K562 (cell line): ENCODE data around the gene NMT1. TPM values are rescaled to one million over a fixed set of nuclear protein-coding genes. Genes with fewer than 3 reads are reported as not detected.

Experiments used
- BCOR ChIP-seq: fragments of 450-650 bp; IDR thresholded peaks from 2 replicates; pipeline ENCODE4 v1.6.1; 2016
- BHLHE40 ChIP-seq: IDR thresholded peaks from 2 replicates; pipeline ENCODE4 v1.6.1; 2011; ENCODE audit warnings: low read length, improper control_type of control experiment
- CSDE1 ChIP-seq, 2 experiments: fragments of 450-650 bp; IDR thresholded peaks; 2 replicates each; pipeline ENCODE4 v1.6.1; 2016; ENCODE audit warnings: mild to moderate bottlenecking in 1 of 2
- ESRRA ChIP-seq: fragments of 450-650 bp; IDR thresholded peaks from 2 replicates; pipeline ENCODE4 v1.6.1; 2014; ENCODE audit warnings: low read depth, mild to moderate bottlenecking, moderate library complexity, borderline replicate concordance
- ETV6 ChIP-seq, 3 experiments: fragments of 150-350 bp in 1 of 3; sonication (generic) in 1 of 3; formaldehyde crosslinking in 1 of 3; IDR thresholded peaks; 2 replicates each; pipeline versions ENCODE4 v1.6.1 to v1.8.0; 2014 to 2022; ENCODE audit warnings: borderline replicate concordance in 2 of 3, low read depth in 2 of 3, antibody characterized with exemption in 1 of 3, low read length in 1 of 3, mild to moderate bottlenecking in 1 of 3, missing genetic modification reagents in 1 of 3
- NFIX ChIP-seq: fragments of 250-450 bp; sonication (Bioruptor Pico); IDR thresholded peaks from 2 replicates; pipeline ENCODE4 v1.4.0; 2020; ENCODE audit warnings: low read depth, mild to moderate bottlenecking, moderate library complexity
- SAFB2 ChIP-seq: fragments of 200-400 bp; formaldehyde crosslinking; IDR thresholded peaks from 2 replicates; pipeline ENCODE4 v1.6.1; 2018; ENCODE audit warnings: borderline replicate concordance, low read length, low read depth, moderate library complexity; ENCODE audit not compliant: severe bottlenecking
- TEAD4 ChIP-seq, 2 experiments: sonication (generic) in 1 of 2; formaldehyde crosslinking in 1 of 2; IDR thresholded peaks; 2 replicates each; pipeline versions ENCODE4 v1.6.1 to v1.8.0; 2012 to 2022; ENCODE audit warnings: borderline replicate concordance in 1 of 2, inconsistent platforms in 1 of 2, low read length in 1 of 2, mild to moderate bottlenecking in 1 of 2, missing genetic modification reagents in 1 of 2
- ZNF224 ChIP-seq: sonication (generic); formaldehyde crosslinking; IDR thresholded peaks from 2 replicates; pipeline ENCODE4 v1.8.0; 2022; ENCODE audit warnings: mild to moderate bottlenecking, missing genetic modification reagents
- ZNF561 ChIP-seq: fragments of 450-650 bp; formaldehyde crosslinking; conservative IDR thresholded peaks from 2 replicates; pipeline ENCODE4 v1.4.0; 2020; ENCODE audit warnings: mild to moderate bottlenecking, moderate library complexity
- ZNF830 ChIP-seq: fragments of 250-450 bp; sonication (Bioruptor Pico); IDR thresholded peaks from 2 replicates; pipeline ENCODE4 v1.5.0; 2021; ENCODE audit warnings: mild to moderate bottlenecking
- ZSCAN29 ChIP-seq: fragments of 450-650 bp; IDR thresholded peaks from 2 replicates; pipeline ENCODE4 v1.6.1; 2017
- polyA plus RNA-seq, 8 experiments: library from polyadenylated mRNA; depleted of rRNA in 4 of 8; stranded (reverse) in 5 of 8; unstranded in 3 of 8; fragments of >200 nt; fragmentation: Nextera tagmentation in 2 of 8; fragmentation: Illumina TruSeq in 1 of 8; extraction: Ambion mirVana in 2 of 8; extraction: Trizol in 1 of 8; gene quantifications; 2 replicates each; pipeline versions ENCODE4 v1.2.1 to v1.2.3, GENCODE V29; 2011 to 2014; ENCODE audit warnings: inconsistent platforms in 1 of 8, missing spikeins in 1 of 8
- total RNA-seq, 7 experiments: library from RNA; depleted of rRNA in 6 of 7; stranded (reverse); fragments of >200 nt in 6 of 7; fragmentation: Illumina TruSeq in 2 of 7; extraction: Trizol in 2 of 7; gene quantifications; 2 replicates each; pipeline versions ENCODE4 v1.2.1 to v1.2.3, GENCODE V29; 2011 to 2021; ENCODE audit warnings: low replicate concordance in 1 of 7
- TF ChIP-seq, protein P1 (sequence below): IDR thresholded peaks from 2 replicates; pipeline ENCODE4 v1.6.1; 2016; ENCODE audit warnings: missing genetic modification characterization, missing compliant biosample characterization
- TF ChIP-seq, protein P2 (sequence below): fragments of 450-650 bp; formaldehyde crosslinking; IDR thresholded peaks from 2 replicates; pipeline ENCODE4 v1.4.0; 2020; ENCODE audit warnings: mild to moderate bottlenecking, moderate library complexity
- TF ChIP-seq, protein P3 (sequence below): sonication (generic); formaldehyde crosslinking; IDR thresholded peaks from 2 replicates; pipeline ENCODE4 v1.8.0; 2022; ENCODE audit warnings: missing genetic modification reagents, mild to moderate bottlenecking, borderline replicate concordance

The NMT1 gene
- total and polyA plus RNA-seq, 9 of the 15 experiments (the other 6 are each of a cell fraction or from before 2014, with no cell fraction given) = 86.7 to 569 (median 213) TPM

GRCh38 chr17:45048795-45049563, 12.1 kb upstream of the NMT1 start (continued):
- TF ChIP-seq, protein P1, sequence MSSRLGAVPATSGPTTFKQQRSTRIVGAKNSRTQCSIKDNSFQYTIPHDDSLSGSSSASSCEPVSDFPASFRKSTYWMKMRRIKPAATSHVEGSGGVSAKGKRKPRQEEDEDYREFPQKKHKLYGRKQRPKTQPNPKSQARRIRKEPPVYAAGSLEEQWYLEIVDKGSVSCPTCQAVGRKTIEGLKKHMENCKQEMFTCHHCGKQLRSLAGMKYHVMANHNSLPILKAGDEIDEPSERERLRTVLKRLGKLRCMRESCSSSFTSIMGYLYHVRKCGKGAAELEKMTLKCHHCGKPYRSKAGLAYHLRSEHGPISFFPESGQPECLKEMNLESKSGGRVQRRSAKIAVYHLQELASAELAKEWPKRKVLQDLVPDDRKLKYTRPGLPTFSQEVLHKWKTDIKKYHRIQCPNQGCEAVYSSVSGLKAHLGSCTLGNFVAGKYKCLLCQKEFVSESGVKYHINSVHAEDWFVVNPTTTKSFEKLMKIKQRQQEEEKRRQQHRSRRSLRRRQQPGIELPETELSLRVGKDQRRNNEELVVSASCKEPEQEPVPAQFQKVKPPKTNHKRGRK (tag) = no peak
- TF ChIP-seq BCOR = peak; percentile 46; the same call in 1 of the 2 replicates
- no peak for TF ChIP-seq ESRRA
- no peak for TF ChIP-seq ZSCAN29
- no peak for TF ChIP-seq ZNF830
- TF ChIP-seq ETV6 (IDR thresholded peaks at IDR 0.05; ENCODE audit: borderline replicate concordance in 1 of 2, low read depth in 2 of 2, low read length in 1 of 2) = no peak
- no peak for TF ChIP-seq ETV6 (CRISPR knock-in tag; IDR thresholded peaks at IDR 0.05; ENCODE audit: borderline replicate concordance)
- TF ChIP-seq NFIX = no peak
- TF ChIP-seq CSDE1 (IDR thresholded peaks at IDR 0.05) = no peak
- TF ChIP-seq ZNF224 (CRISPR knock-in tag) = no peak
- no peak for TF ChIP-seq ZNF561 (CRISPR knock-in tag)
- TF ChIP-seq, protein P2, sequence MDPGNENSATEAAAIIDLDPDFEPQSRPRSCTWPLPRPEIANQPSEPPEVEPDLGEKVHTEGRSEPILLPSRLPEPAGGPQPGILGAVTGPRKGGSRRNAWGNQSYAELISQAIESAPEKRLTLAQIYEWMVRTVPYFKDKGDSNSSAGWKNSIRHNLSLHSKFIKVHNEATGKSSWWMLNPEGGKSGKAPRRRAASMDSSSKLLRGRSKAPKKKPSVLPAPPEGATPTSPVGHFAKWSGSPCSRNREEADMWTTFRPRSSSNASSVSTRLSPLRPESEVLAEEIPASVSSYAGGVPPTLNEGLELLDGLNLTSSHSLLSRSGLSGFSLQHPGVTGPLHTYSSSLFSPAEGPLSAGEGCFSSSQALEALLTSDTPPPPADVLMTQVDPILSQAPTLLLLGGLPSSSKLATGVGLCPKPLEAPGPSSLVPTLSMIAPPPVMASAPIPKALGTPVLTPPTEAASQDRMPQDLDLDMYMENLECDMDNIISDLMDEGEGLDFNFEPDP (CRISPR knock-in tag) = no peak
- TF ChIP-seq TEAD4 (IDR thresholded peaks at IDR 0.05; ENCODE audit: low read length) = no peak
- no peak for TF ChIP-seq TEAD4 (CRISPR knock-in tag; IDR thresholded peaks at IDR 0.05; ENCODE audit: borderline replicate concordance)
- TF ChIP-seq, protein P3, sequence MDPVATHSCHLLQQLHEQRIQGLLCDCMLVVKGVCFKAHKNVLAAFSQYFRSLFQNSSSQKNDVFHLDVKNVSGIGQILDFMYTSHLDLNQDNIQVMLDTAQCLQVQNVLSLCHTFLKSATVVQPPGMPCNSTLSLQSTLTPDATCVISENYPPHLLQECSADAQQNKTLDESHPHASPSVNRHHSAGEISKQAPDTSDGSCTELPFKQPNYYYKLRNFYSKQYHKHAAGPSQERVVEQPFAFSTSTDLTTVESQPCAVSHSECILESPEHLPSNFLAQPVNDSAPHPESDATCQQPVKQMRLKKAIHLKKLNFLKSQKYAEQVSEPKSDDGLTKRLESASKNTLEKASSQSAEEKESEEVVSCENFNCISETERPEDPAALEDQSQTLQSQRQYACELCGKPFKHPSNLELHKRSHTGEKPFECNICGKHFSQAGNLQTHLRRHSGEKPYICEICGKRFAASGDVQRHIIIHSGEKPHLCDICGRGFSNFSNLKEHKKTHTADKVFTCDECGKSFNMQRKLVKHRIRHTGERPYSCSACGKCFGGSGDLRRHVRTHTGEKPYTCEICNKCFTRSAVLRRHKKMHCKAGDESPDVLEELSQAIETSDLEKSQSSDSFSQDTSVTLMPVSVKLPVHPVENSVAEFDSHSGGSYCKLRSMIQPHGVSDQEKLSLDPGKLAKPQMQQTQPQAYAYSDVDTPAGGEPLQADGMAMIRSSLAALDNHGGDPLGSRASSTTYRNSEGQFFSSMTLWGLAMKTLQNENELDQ = no peak
- TF ChIP-seq SAFB2 = no peak
- TF ChIP-seq BHLHE40 = no peak
